ENCODE data around the gene LGALS3BP. TPM values are rescaled to one million over a fixed set of nuclear protein-coding genes. Genes with fewer than 3 reads are reported as not detected.

LGALS3BP gene
- total RNA-seq, 1 experiment from 2014 or later = 57.9 TPM

DNA sequence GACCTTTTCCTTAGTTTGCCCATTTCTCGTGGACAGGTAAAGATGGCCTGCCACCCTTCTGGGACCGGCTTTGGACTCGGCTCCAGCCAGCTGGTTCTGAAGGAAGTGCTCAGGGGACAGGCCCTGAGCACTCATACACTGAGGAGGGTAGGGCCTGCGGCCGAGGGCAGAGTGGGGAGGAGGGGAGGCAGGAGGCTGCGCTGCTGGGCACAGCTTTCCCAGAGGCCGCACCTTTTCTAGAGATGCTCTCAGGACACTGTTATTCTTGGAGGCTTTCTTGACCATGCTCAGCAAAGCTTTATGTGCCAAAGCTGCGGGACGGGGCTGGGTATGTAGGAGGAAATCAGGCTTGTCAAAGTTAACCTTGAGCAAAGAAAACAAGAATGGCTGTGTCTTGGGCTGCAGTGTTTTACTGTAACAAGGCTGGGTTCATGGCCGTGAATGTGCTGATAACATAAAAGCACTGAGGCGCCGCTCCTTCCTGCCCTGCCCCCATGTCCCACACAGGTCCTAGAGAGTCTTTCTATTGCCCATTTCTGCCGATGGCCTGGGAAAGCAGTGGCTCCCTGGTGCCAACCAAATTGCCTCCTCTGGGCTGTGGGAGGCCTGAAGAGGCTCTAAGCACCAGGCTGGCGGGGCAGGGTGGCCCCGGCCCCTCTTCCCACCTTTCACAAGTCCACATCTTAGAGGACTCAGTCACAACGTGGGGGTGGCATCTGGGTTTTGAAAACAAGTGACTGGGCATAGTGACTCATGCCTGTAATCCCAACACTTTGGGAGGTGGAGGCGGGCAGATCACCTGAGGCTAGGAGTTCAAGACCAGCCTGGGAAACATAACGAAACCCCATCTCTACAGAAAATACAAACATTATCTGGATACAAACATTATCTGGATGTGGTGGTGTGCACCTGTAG is 32.2 kb downstream of the LGALS3BP start:
- CTCF ChIA-PET = interaction anchor here (0.7 to 1.3 kb wide), 3 partner anchors 24 to 441 kb away, joined by 3 to 4 read pairs (median 3); no protein-coding TSS in a partner anchor
- TF ChIP-seq, protein P1, sequence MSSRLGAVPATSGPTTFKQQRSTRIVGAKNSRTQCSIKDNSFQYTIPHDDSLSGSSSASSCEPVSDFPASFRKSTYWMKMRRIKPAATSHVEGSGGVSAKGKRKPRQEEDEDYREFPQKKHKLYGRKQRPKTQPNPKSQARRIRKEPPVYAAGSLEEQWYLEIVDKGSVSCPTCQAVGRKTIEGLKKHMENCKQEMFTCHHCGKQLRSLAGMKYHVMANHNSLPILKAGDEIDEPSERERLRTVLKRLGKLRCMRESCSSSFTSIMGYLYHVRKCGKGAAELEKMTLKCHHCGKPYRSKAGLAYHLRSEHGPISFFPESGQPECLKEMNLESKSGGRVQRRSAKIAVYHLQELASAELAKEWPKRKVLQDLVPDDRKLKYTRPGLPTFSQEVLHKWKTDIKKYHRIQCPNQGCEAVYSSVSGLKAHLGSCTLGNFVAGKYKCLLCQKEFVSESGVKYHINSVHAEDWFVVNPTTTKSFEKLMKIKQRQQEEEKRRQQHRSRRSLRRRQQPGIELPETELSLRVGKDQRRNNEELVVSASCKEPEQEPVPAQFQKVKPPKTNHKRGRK (CRISPR knock-in tag; IDR thresholded peaks at IDR 0.05; ENCODE audit: borderline replicate concordance) = no peak
- TF ChIP-seq, protein P2, sequence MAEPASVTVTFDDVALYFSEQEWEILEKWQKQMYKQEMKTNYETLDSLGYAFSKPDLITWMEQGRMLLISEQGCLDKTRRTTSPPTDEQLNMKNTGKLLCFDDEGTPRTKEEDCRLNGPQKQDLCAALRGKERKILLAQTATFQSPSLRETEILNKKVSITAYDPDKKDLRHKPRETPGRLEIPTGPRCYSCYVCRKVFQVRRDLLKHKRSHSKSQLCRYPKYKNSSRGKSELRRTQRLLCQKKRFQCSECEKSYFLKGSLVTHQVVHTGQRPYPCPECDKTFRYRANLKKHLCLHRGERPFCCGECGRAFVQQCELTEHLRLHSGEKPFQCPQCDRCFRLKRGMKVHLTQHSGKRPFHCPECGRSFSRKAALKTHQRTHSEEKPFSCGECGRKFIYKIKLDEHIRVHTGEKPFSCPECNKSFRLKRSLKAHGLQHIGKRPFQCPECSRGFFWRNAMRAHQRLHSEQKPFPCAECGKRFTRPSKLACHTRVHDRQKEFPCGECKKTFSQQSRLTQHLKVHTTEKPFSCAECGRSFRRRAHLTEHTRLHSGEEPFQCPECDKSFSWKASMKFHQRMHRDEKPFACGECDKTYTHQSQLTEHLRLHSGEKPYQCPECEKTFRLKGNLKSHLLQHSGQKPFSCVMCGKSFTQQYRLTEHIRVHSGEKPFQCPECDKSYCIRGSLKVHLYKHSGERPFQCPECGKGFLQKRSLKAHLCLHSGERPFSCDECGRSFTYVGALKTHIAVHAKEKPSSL (CRISPR knock-in tag; conservative IDR thresholded peaks at IDR 0.05) = no peak
- TF ChIP-seq, protein P3, sequence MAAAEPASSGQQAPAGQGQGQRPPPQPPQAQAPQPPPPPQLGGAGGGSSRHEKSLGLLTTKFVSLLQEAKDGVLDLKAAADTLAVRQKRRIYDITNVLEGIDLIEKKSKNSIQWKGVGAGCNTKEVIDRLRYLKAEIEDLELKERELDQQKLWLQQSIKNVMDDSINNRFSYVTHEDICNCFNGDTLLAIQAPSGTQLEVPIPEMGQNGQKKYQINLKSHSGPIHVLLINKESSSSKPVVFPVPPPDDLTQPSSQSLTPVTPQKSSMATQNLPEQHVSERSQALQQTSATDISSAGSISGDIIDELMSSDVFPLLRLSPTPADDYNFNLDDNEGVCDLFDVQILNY (CRISPR knock-in tag; IDR thresholded peaks at IDR 0.05) = no peak
- TF ChIP-seq, protein P4, sequence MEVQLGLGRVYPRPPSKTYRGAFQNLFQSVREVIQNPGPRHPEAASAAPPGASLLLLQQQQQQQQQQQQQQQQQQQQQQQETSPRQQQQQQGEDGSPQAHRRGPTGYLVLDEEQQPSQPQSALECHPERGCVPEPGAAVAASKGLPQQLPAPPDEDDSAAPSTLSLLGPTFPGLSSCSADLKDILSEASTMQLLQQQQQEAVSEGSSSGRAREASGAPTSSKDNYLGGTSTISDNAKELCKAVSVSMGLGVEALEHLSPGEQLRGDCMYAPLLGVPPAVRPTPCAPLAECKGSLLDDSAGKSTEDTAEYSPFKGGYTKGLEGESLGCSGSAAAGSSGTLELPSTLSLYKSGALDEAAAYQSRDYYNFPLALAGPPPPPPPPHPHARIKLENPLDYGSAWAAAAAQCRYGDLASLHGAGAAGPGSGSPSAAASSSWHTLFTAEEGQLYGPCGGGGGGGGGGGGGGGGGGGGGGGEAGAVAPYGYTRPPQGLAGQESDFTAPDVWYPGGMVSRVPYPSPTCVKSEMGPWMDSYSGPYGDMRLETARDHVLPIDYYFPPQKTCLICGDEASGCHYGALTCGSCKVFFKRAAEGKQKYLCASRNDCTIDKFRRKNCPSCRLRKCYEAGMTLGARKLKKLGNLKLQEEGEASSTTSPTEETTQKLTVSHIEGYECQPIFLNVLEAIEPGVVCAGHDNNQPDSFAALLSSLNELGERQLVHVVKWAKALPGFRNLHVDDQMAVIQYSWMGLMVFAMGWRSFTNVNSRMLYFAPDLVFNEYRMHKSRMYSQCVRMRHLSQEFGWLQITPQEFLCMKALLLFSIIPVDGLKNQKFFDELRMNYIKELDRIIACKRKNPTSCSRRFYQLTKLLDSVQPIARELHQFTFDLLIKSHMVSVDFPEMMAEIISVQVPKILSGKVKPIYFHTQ (CRISPR knock-in tag; IDR thresholded peaks at IDR 0.05) = no peak
- TF ChIP-seq GABPB1 (CRISPR knock-in tag; IDR thresholded peaks at IDR 0.05) = no peak
- no peak for TF ChIP-seq ZNF121 (CRISPR knock-in tag; IDR thresholded peaks at IDR 0.05)
- TF ChIP-seq, protein P5, sequence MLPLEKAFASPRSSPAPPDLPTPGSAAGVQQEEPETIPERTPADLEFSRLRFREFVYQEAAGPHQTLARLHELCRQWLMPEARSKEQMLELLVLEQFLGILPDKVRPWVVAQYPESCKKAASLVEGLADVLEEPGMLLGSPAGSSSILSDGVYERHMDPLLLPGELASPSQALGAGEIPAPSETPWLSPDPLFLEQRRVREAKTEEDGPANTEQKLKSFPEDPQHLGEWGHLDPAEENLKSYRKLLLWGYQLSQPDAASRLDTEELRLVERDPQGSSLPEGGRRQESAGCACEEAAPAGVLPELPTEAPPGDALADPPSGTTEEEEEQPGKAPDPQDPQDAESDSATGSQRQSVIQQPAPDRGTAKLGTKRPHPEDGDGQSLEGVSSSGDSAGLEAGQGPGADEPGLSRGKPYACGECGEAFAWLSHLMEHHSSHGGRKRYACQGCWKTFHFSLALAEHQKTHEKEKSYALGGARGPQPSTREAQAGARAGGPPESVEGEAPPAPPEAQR (CRISPR knock-in tag; IDR thresholded peaks at IDR 0.05) = no peak
- TF ChIP-seq NR3C1 (CRISPR knock-in tag; conservative IDR thresholded peaks at IDR 0.05; ENCODE audit: low read depth) = no peak
- TF ChIP-seq RELA (CRISPR knock-in tag; IDR thresholded peaks at IDR 0.05; ENCODE audit: borderline replicate concordance) = no peak
- no peak for TF ChIP-seq TP53 (CRISPR knock-in tag; IDR thresholded peaks at IDR 0.05)
- TF ChIP-seq, protein P6, sequence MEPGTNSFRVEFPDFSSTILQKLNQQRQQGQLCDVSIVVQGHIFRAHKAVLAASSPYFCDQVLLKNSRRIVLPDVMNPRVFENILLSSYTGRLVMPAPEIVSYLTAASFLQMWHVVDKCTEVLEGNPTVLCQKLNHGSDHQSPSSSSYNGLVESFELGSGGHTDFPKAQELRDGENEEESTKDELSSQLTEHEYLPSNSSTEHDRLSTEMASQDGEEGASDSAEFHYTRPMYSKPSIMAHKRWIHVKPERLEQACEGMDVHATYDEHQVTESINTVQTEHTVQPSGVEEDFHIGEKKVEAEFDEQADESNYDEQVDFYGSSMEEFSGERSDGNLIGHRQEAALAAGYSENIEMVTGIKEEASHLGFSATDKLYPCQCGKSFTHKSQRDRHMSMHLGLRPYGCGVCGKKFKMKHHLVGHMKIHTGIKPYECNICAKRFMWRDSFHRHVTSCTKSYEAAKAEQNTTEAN (CRISPR knock-in tag; IDR thresholded peaks at IDR 0.05) = no peak
- DNase-seq (ENCODE audit: low spot score) (no peak), ATAC-seq (no peak; the same call in 1 of the 2 replicates)
- Mint-ChIP-seq H3K9me3 (peaks cover 19% of the 10 kb centered on the region), H3K4me1 (no peaks in the 10 kb centered on the region), H3K36me3 (peaks cover 17% of the 10 kb centered on the region), H3K27ac (no peak overlapping the region), H3K27me3 (ENCODE audit: low read depth) (peaks cover 6% of the 10 kb centered on the region), H3K4me3 (no peak overlapping the region)
- POLR2A ChIA-PET = no interaction called here

DNA sequence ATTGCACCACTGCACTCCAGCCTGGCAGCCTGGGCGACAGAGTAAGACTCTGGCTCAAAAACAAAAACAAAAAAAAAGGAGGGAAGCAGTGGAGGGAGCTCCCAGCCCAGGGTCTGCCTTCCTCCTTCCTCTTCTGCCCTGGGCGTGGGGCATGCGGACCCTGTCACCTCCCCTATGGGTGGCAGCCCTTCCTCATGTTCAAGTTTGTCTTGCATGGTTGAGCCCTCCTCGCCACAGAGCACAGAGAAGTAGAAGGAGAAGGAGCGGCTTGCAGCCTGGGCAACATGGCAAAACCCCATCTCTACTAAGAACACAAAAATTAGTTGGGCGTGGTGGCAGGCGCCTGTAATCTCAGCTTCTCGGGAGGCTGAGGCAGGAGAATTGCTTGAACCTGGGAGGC is 33.1 kb downstream of the LGALS3BP start:
- Mint-ChIP-seq H3K27me3 (ENCODE audit: low read depth) (peaks cover 6% of the 10 kb centered on the region), H3K27ac (no peak overlapping the region), H3K4me3 (no peak overlapping the region), H3K4me1 (no peaks in the 10 kb centered on the region), H3K36me3 (peaks cover 17% of the 10 kb centered on the region), H3K9me3 (peaks cover 19% of the 10 kb centered on the region)
- ChIA-PET CTCF (interaction anchor here (1.0 to 1.3 kb wide), 2 partner anchors 24 to 81 kb away, joined by 4 read pairs; no protein-coding TSS in a partner anchor), POLR2A (no interaction called here)
- ATAC-seq (no peak), DNase-seq (ENCODE audit: low spot score) (no peak)
- TF ChIP-seq NFATC4 (CRISPR knock-in tag; IDR thresholded peaks at IDR 0.05) = no peak
- TF ChIP-seq PRRX2 (CRISPR knock-in tag; IDR thresholded peaks at IDR 0.05) = no peak
- TF ChIP-seq NR2C2 (CRISPR knock-in tag; IDR thresholded peaks at IDR 0.05) = no peak
- no peak for TF ChIP-seq ZNF671 (CRISPR knock-in tag; IDR thresholded peaks at IDR 0.05)
- TF ChIP-seq ZNF232 (CRISPR knock-in tag; IDR thresholded peaks at IDR 0.05) = no peak
- TF ChIP-seq, protein P7, sequence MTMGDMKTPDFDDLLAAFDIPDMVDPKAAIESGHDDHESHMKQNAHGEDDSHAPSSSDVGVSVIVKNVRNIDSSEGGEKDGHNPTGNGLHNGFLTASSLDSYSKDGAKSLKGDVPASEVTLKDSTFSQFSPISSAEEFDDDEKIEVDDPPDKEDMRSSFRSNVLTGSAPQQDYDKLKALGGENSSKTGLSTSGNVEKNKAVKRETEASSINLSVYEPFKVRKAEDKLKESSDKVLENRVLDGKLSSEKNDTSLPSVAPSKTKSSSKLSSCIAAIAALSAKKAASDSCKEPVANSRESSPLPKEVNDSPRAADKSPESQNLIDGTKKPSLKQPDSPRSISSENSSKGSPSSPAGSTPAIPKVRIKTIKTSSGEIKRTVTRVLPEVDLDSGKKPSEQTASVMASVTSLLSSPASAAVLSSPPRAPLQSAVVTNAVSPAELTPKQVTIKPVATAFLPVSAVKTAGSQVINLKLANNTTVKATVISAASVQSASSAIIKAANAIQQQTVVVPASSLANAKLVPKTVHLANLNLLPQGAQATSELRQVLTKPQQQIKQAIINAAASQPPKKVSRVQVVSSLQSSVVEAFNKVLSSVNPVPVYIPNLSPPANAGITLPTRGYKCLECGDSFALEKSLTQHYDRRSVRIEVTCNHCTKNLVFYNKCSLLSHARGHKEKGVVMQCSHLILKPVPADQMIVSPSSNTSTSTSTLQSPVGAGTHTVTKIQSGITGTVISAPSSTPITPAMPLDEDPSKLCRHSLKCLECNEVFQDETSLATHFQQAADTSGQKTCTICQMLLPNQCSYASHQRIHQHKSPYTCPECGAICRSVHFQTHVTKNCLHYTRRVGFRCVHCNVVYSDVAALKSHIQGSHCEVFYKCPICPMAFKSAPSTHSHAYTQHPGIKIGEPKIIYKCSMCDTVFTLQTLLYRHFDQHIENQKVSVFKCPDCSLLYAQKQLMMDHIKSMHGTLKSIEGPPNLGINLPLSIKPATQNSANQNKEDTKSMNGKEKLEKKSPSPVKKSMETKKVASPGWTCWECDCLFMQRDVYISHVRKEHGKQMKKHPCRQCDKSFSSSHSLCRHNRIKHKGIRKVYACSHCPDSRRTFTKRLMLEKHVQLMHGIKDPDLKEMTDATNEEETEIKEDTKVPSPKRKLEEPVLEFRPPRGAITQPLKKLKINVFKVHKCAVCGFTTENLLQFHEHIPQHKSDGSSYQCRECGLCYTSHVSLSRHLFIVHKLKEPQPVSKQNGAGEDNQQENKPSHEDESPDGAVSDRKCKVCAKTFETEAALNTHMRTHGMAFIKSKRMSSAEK (CRISPR knock-in tag; IDR thresholded peaks at IDR 0.05; ENCODE audit: borderline replicate concordance) = no peak

Data from WTC11 (cell line).